Common myeloid progenitor, CD34-positive (primary cell): ENCODE results near the gene S100B. TPM values are rescaled to one million over a fixed set of nuclear protein-coding genes. Genes with fewer than 3 reads are reported as not detected.
A peak's percentile ranks its signal among the peaks of the same experiment; 100 is the strongest.

Source experiments
- CTCF ChIA-PET: fragments of 350-600 bp; sonication (Branson Sonifier 250); formaldehyde crosslinking; loops from one replicate; lab custom pipeline; 2021; ENCODE audit warnings: antibody characterized with exemption; lab: Charles Lee
- POLR2A ChIA-PET: fragments of 350-600 bp; sonication (Branson Sonifier 250); formaldehyde crosslinking; loops from one replicate; lab custom pipeline; 2021; ENCODE audit warnings: antibody characterized with exemption; lab: Charles Lee
- DNase-seq, 3 donors: peaks; one replicate each; pipeline versions ENCODE4 v3.0.0 to v3.0.0-alpha.2; 2013
- H3K27ac ChIP-seq, 2 experiments: 1 replicate in 1 of 2; 2 replicates in 1 of 2; pipeline ENCODE4 v1.7.0; 2013; ENCODE audit warnings: inconsistent platforms in 2 of 2, low read length in 2 of 2, mild to moderate bottlenecking in 2 of 2, low read depth in 1 of 2, moderate library complexity in 1 of 2; ENCODE audit not compliant: severe bottlenecking in 2 of 2, insufficient read depth in 1 of 2, poor library complexity in 1 of 2
- H3K27me3 ChIP-seq, 5 experiments: replicated peaks in 2 of 5; 1 replicate in 3 of 5; 2 replicates in 2 of 5; pipeline versions ENCODE4 v1.6.1 to v1.7.0; 2013; ENCODE audit warnings: low read length in 4 of 5, mild to moderate bottlenecking in 2 of 5, moderate library complexity in 2 of 5, inconsistent platforms in 1 of 5; ENCODE audit not compliant: insufficient read depth in 5 of 5, control insufficient read depth in 4 of 5
- H3K36me3 ChIP-seq, 4 experiments: 1 replicate in 2 of 4; 2 replicates in 2 of 4; pipeline versions ENCODE4 v1.6.1 to v1.7.0; 2013; ENCODE audit warnings: low read length in 3 of 4, control low read depth in 1 of 4, mild to moderate bottlenecking in 1 of 4; ENCODE audit not compliant: control insufficient read depth in 4 of 4, insufficient read depth in 4 of 4
- H3K4me1 ChIP-seq, 4 experiments: 1 replicate in 3 of 4; 2 replicates in 1 of 4; pipeline versions ENCODE4 v1.6.1 to v1.7.1; 2013; ENCODE audit warnings: low read length in 3 of 4, mild to moderate bottlenecking in 3 of 4, control low read depth in 1 of 4, inconsistent platforms in 1 of 4, moderate library complexity in 1 of 4; ENCODE audit not compliant: control insufficient read depth in 4 of 4, insufficient read depth in 4 of 4; ENCODE audit errors: control extremely low read depth in 1 of 4
- H3K4me3 ChIP-seq, 7 experiments: 1 replicate in 4 of 7; 2 replicates in 3 of 7; pipeline versions ENCODE4 v1.5.1 to v1.7.0; 2013; ENCODE audit warnings: mild to moderate bottlenecking in 7 of 7, low read length in 6 of 7, moderate library complexity in 6 of 7, inconsistent platforms in 2 of 7, low read depth in 2 of 7, control low read depth in 1 of 7; ENCODE audit not compliant: insufficient read depth in 4 of 7, control insufficient read depth in 1 of 7; ENCODE audit errors: extremely low read depth in 1 of 7
- H3K9me3 ChIP-seq, 5 experiments: 1 replicate in 4 of 5; 2 replicates in 1 of 5; pipeline versions ENCODE4 v1.6.1 to v1.7.1; 2013; ENCODE audit warnings: low read length in 4 of 5, mild to moderate bottlenecking in 2 of 5, inconsistent platforms in 1 of 5, low read depth in 1 of 5, moderate library complexity in 1 of 5; ENCODE audit not compliant: control insufficient read depth in 4 of 5, insufficient read depth in 2 of 5; ENCODE audit errors: control extremely low read depth in 1 of 5
- WGBS: methylation state at CpG from one replicate; pipeline ENCODE4 v1.1.5; 2013; ENCODE audit not compliant: insufficient coverage; 5-methylcytosine and 5-hydroxymethylcytosine counted together
- polyA plus RNA-seq: library from polyadenylated mRNA; unstranded; fragments of 120-200 nt; gene quantifications from one replicate; pipeline ENCODE4 v1.2.1, GENCODE V29; 2013

S100B gene
- polyA plus RNA-seq: 0.84 TPM

DNA sequence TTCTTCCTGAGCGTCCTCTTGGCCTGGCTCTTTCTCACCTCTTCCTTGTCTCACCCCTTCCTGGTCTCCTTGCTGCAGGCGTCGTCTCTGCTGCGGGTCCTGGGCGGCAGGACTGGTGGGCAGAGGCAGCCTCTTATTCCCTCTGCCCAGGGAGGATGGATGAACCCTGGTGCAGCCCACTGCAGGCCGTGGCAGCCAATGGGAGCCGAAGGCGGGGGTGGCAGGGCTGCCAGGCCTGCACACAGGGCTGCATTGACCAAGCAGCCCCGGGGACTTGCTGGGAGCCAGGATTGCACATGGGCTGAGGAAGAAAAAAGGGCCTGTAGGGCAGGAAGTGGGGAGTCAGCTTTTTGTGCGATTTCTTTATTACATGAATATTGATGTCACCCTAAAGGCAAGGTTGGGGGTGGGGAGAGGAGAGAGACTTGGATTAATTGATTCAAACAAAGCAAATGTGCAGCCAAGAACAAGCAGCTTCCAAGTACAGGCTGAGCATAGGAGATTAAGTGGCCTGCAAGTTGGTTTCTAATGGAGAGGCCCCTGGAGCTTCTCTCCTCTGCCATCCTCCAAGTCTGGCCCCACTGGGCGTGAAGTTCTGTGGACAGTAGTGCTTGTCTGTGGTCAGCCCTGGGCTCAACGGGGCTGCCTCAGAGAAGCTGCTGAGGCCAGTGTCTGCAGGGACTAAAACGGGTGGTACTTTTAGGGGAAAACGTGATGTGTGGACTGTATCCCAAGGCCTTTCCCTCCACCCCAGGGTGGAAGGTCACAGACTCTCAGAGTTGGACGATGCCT lies at the start of gene S100B:
Gene S100B (minus strand): TSS at position 108 of the 792 bp plus-strand sequence. CDS start 2,667 bp downstream, outside the sequence.
- Histone ChIP-seq H3K27me3 (no peaks in the 10 kb centered on the region), H3K4me1 (peaks cover 8 to 65% (median 35%) of the 10 kb centered on the region in 4 experiments), H3K27ac (peak within 1 kb of the TSS in 1 of 2 experiments; percentile 44), H3K36me3 (no peaks in the 10 kb centered on the region), H3K9me3 (peaks cover 0 to 3% (median 2%) of the 10 kb centered on the region in 5 experiments), H3K4me3 (peak within 1 kb of the TSS in 4 of 7 experiments; percentile 30 to 52 (median 33))
- CTCF ChIA-PET: interaction anchor here (1.5 to 1.6 kb wide), 2 partner anchors 27 to 34 kb away, joined by 4 to 5 read pairs; no protein-coding TSS in a partner anchor
- peak in 2 of 3 donors; percentile 29 to 40 for DNase-seq
- 74% methylated on average over 14 of the region's 15 CpGs for WGBS
- POLR2A ChIA-PET: interaction anchor here (0.8 to 1.6 kb wide), 2 partner anchors 18 to 31 kb away, joined by 4 to 5 read pairs; partner anchors contain the start of gene PRMT2

DNA sequence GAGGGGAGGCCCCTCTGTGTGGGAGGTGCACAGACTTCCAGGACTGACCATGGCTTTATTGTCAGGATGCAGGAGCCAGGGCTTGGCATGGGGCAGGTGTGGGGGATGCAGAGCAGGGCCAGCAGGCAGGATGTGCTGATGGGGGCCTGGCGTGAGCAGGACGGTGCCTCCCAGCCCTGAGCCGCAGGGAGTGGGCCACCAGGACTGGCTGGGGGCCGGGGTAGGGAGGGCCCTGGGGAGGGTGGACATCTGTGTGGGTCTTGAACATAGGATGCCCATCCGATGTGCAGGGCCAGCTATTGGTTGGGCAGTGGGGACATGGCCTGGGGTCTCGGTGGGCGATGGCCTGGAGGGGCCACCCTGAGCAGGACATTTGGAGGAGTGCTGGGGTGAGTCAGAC lies 46.2 kb upstream of the S100B start:
- Histone ChIP-seq H3K27me3 (no peaks in the 10 kb centered on the region), H3K4me1 (no peaks in the 10 kb centered on the region), H3K36me3 (peaks cover 20 to 98% (median 85%) of the 10 kb centered on the region in 4 experiments), H3K4me3 (no peak overlapping the region), H3K9me3 (peaks cover 3 to 28% (median 12%) of the 10 kb centered on the region in 5 experiments), H3K27ac (no peak overlapping the region)
- DNase-seq: no peak
- WGBS: 95% methylated on average over 7 of the region's 7 CpGs
- CTCF ChIA-PET: no interaction called here
- POLR2A ChIA-PET: no interaction called here

DNA sequence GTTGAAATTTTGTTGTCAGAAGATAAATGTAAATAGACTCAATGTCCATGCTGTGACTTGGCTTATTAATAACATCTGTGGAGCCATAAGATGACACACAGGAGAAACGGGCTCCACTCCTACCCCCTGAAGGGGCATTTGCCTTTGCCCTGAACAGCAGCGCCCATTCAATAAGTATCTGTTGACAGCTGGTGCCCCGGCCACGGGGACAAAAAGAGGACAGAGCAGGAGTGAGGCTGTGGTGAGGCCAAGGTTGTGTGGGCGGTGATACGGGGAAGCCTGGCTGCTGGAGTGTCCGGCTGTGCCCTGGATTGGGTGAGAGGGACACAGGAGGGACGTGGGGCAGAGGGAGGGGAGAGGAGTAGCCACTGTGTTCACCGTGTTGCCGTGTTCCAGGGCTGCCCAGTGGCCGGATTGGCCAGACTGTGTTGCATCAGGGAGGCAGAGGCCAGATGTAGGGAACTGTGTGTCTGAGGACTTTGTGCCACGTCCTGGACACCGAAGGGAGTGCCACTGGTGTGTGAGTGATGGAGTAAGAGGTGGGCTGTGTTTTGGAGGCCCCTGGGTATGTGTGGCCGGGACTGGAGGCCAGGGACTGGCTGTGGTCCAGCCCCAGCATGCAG lies 45.7 kb upstream of the S100B start:
- no peak for DNase-seq
- CTCF ChIA-PET: no interaction called here
- POLR2A ChIA-PET: no interaction called here

DNA sequence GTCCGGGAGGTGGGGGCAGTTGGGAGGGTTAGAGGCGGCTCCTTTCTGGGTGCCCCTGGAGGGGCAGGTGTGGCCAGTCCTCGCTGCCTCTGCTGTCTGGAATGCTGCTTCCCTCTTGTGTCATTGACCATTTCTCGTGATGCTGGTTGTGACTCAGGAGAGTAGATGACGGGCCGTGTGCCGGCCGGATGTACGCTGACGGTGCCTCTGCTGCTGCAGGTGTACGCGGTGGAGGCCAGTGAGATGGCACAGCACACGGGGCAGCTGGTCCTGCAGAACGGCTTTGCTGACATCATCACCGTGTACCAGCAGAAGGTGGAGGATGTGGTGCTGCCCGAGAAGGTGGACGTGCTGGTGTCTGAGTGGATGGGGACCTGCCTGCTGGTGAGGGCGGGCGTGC lies 44.5 kb upstream of the S100B start:
- Histone ChIP-seq H3K27ac (no peak overlapping the region), H3K36me3 (peaks cover 18 to 98% (median 88%) of the 10 kb centered on the region in 4 experiments), H3K9me3 (peaks cover 0 to 10% (median 9%) of the 10 kb centered on the region in 5 experiments), H3K4me3 (no peak overlapping the region), H3K27me3 (no peaks in the 10 kb centered on the region), H3K4me1 (no peaks in the 10 kb centered on the region)
- over 99% methylated on average over 15 of the region's 19 CpGs for WGBS
- ChIA-PET POLR2A (no interaction called here), CTCF (no interaction called here)
- DNase-seq: no peak

More for the DNA sequence above, 45.7 kb upstream of the S100B start:
- Histone ChIP-seq H3K27ac (no peak overlapping the region), H3K36me3 (peaks cover 20 to 98% (median 85%) of the 10 kb centered on the region in 4 experiments), H3K4me1 (no peaks in the 10 kb centered on the region), H3K27me3 (no peaks in the 10 kb centered on the region), H3K4me3 (no peak overlapping the region), H3K9me3 (peaks cover 3 to 22% (median 12%) of the 10 kb centered on the region in 5 experiments)
- WGBS: over 99% methylated on average over 12 of the region's 14 CpGs

DNA sequence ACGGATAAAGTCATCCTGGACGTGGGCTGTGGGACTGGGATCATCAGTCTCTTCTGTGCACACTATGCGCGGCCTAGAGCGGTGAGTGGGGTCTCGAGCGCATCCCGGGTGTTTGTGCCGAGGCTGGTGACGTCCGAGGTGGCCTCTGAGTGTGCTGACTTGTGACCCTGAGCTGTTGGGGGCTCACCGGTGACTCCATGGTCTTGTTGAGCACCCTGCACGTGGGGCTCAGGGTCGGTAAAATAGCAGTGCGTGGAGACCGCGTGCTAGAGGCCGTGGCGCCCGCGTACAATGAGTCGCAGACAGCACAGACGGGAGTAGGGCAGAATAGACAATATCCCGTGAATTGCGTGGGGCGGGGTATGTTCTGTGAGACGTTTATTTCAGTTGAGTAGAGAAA lies 43.7 kb upstream of the S100B start:
- Histone ChIP-seq H3K27ac (no peak overlapping the region), H3K9me3 (peaks cover 0 to 7% (median 2%) of the 10 kb centered on the region in 5 experiments), H3K4me3 (no peak overlapping the region), H3K4me1 (no peaks in the 10 kb centered on the region), H3K27me3 (no peaks in the 10 kb centered on the region), H3K36me3 (peaks cover 16 to 98% (median 89%) of the 10 kb centered on the region in 4 experiments)
- POLR2A ChIA-PET: no interaction called here
- 99% methylated on average over 22 of the region's 27 CpGs for WGBS
- DNase-seq: no peak
- CTCF ChIA-PET: no interaction called here

DNA sequence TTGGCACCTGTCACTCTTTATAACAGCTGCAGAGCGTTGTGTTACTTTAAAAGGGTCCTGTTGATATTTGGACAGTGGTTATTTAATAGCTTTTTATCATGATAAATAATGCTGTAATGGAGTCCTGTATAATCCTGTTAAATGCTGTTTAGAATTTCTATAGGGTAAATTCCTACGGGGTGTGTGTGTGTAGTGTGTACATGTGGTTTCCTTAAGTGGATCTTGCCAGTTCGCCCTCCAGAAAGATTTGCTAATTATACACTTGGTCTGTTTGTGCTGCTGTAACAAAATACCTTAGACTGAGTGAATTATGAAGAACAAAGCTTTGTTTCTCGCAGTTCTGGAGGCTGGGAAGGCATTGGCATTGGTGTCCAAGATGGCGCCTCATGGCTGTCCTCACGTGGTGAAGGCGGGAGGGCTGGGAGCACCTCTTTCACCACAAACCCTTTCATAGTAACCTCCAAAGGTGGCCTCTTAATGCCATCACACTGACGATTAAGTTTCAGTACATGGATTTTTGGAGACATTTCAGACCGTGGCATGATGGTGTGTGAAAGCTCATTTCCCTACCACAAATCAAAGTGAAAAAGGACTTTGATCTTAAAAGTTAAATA lies 41.8 kb upstream of the S100B start:
- H3K9me3 ChIP-seq: no peaks in the 10 kb centered on the region
- H3K27me3 ChIP-seq: no peaks in the 10 kb centered on the region
- DNase-seq: no peak
- ChIA-PET CTCF (interaction anchor here (0.9 to 1.0 kb wide), 2 partner anchors 16 to 95 kb away, joined by 3 read pairs; no protein-coding TSS in a partner anchor), POLR2A (no interaction called here)
- H3K4me3 ChIP-seq: no peak overlapping the region
- no peak overlapping the region for H3K27ac ChIP-seq
- peaks cover 10 to 94% (median 83%) of the 10 kb centered on the region in 4 experiments for H3K36me3 ChIP-seq
- 94% methylated on average over 8 of the region's 9 CpGs for WGBS
- no peaks in the 10 kb centered on the region for H3K4me1 ChIP-seq
